GM13976 (cell line): ENCODE data around the gene FGF16.

Experiments used
- DNase-seq: peaks from one replicate; pipeline ENCODE4 v3.0.0; 2012; ENCODE audit warnings: low spot score
- in situ Hi-C: fragments of 300-500 bp; cut with MboI; formaldehyde crosslinking; loops from one replicate; pipeline ENCODE4 v1.12.0; 2022; ENCODE audit warnings: low sequenced_read_pairs, mixed read lengths, inconsistent platforms; ENCODE audit not compliant: unreplicated experiment
- TF ChIP-seq, protein P1 (sequence below): IDR thresholded peaks from 2 replicates; pipeline ENCODE4 v1.5.1; 2012; ENCODE audit warnings: borderline replicate concordance, mild to moderate bottlenecking; ENCODE audit not compliant: insufficient read depth; ENCODE audit errors: extremely low read depth, missing control alignments, control extremely low read depth

The FGF16 gene

GRCh38 chrX:77444075-77444474 lies 3.1 kb upstream of the FGF16 start:
- TF ChIP-seq, protein P1, sequence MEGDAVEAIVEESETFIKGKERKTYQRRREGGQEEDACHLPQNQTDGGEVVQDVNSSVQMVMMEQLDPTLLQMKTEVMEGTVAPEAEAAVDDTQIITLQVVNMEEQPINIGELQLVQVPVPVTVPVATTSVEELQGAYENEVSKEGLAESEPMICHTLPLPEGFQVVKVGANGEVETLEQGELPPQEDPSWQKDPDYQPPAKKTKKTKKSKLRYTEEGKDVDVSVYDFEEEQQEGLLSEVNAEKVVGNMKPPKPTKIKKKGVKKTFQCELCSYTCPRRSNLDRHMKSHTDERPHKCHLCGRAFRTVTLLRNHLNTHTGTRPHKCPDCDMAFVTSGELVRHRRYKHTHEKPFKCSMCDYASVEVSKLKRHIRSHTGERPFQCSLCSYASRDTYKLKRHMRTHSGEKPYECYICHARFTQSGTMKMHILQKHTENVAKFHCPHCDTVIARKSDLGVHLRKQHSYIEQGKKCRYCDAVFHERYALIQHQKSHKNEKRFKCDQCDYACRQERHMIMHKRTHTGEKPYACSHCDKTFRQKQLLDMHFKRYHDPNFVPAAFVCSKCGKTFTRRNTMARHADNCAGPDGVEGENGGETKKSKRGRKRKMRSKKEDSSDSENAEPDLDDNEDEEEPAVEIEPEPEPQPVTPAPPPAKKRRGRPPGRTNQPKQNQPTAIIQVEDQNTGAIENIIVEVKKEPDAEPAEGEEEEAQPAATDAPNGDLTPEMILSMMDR: no peak
- in situ Hi-C loops: no loop called here
- no peak for DNase-seq

DNA sequence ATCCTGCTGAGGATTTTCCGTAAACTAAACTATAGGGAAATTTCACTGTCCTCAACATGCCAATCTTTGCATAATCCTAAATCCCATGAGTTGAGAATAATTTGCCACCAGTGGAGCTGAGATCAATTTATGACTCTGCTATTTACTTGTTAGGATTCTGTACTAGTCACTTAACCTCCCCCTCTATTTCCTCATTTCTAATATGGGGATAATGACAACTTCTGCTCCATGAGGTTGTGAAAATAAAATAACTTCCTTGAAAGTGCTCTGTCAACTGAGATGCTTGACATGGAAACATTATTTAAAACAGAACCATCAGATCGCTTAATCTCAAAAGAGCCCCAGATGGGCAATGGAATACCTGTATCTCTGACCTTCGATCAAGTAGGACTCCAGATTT lies 2.6 kb upstream of the FGF16 start:
- no peak for DNase-seq
- TF ChIP-seq, protein P1: no peak
- in situ Hi-C loops: no loop called here

GRCh38 chrX:77446029-77446585 lies 1.1 kb upstream of the FGF16 start:
- DNase-seq: peak; percentile 33
- TF ChIP-seq, protein P1: no peak
- in situ Hi-C loops: no loop called here

DNA sequence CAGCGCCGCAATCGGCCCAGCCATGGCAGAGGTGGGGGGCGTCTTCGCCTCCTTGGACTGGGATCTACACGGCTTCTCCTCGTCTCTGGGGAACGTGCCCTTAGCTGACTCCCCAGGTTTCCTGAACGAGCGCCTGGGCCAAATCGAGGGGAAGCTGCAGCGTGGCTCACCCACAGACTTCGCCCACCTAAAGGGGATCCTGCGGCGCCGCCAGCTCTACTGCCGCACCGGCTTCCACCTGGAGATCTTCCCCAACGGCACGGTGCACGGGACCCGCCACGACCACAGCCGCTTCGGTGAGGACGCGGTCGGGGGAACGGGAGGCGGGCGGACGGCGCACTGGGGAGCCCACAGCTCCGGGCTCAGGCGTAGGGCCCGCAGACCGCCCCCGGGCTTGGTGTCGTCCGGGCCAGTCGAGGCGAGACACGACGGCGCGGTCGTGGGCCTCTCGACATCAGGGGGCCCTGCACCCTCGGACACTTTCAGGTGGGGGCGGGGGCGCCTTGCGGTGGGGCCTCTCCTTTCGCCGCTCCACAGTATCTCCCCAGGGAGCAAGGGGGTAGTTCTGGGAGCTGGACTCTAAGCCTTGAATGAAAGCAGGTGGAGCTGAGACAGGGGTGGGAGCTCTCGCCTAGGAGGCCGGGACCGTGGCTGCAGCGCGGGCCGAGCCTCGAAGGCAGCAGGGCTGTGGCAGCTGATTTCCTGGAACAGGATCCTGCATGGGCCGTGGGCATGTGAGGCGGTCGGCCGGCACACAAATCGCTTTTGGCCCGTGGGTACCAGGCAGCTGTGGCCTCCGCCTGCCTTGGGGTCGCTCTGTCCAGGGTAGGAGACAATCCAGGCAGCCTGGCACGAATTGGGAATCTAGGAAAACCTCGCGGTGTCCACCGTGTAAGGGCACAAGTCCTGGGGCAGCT lies 722 bp downstream of the FGF16 start:
- DNase-seq: peak; percentile 22
- TF ChIP-seq, protein P1: no peak
- in situ Hi-C loops: no loop called here

GRCh38 chrX:77450415-77450814 lies 3.2 kb downstream of the FGF16 start:
- in situ Hi-C loops: no loop called here
- no peak for DNase-seq
- TF ChIP-seq, protein P1: no peak

DNA sequence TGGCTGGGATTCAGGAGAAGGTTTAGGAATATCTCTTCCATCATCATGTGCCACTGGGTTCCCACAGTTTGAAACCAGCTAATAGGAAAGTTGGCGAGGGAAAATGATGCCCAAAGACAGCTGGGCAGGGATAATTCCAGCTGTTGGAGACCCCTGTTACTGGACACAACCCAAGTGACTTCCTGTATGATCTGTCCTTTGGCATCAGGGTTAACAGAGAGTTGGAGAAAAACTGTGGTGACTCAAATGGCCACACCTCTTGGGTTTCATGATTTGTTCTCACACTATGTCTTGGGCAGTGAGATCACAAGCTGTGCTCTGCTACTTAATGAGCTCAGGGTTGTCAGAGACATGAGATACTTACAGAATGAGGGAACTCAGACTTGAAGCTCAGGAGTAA lies 3.8 kb downstream of the FGF16 start:
- TF ChIP-seq, protein P1: no peak
- in situ Hi-C loops: no loop called here
- no peak for DNase-seq
